ENCODE data around the gene DNAH14. TPM values are rescaled to one million over a fixed set of nuclear protein-coding genes. Genes with fewer than 3 reads are reported as not detected.
"Not testable (repeated sequence)": the region's sequence is repeated elsewhere in the genome, so short reads cannot be mapped to it uniquely, and the experiment has no call there.

The DNAH14 gene
- total RNA-seq, 2 experiments from 2014 or later: 0.27 to 0.34 TPM

DNA sequence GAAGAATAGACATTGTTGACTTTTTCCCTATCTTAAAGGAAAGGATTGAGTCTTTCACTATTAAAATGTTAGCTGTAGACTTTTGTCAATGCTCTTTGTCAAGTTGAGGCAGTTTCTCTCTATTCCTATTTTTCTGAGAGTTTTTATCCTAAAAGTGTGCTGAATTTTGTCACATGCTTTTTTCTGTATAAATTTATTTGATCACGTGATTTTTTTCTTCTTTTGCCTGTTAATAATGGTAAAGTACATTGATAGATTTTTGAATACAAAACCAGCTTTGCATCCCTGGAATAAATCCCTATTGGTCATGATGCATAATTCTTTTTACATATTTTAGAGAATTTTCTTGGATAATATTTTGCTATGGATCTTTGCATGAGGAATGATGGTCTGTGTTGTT lies 60.1 kb downstream of the DNAH14 start:
- no peaks in the 10 kb centered on the region for H3K9me3 Mint-ChIP-seq
- H3K4me3 Mint-ChIP-seq: no peak overlapping the region
- no peaks in the 10 kb centered on the region for H3K36me3 Mint-ChIP-seq (ENCODE audit: low read depth)
- ChIA-PET CTCF (no interaction called here), POLR2A (no interaction called here)
- ATAC-seq (ENCODE audit: poor library complexity): no peak
- H3K27me3 Mint-ChIP-seq: no peaks in the 10 kb centered on the region
- Histone ChIP-seq H3K4me3 (ENCODE audit: low read length) (no peak overlapping the region), H3K9me3 (ENCODE audit: control insufficient read depth in 1 of 2, insufficient read depth in 1 of 2, low read length in 2 of 2) (no peaks in the 10 kb centered on the region), H3K27me3 (ENCODE audit: control insufficient read depth in 1 of 2, insufficient read depth in 2 of 2, low read length in 2 of 2) (no peaks in the 10 kb centered on the region), H3K4me1 (ENCODE audit: insufficient read depth, low read length) (no peaks in the 10 kb centered on the region), H3K36me3 (ENCODE audit: insufficient read depth, low read length) (no peaks in the 10 kb centered on the region), H3K27ac (ENCODE audit: low read depth in 1 of 2, low read length in 2 of 2) (no peak overlapping the region)
- no peaks in the 10 kb centered on the region for H3K4me1 Mint-ChIP-seq (ENCODE audit: low read depth)
- H3K27ac Mint-ChIP-seq: no peak overlapping the region
- TF ChIP-seq, protein P1, sequence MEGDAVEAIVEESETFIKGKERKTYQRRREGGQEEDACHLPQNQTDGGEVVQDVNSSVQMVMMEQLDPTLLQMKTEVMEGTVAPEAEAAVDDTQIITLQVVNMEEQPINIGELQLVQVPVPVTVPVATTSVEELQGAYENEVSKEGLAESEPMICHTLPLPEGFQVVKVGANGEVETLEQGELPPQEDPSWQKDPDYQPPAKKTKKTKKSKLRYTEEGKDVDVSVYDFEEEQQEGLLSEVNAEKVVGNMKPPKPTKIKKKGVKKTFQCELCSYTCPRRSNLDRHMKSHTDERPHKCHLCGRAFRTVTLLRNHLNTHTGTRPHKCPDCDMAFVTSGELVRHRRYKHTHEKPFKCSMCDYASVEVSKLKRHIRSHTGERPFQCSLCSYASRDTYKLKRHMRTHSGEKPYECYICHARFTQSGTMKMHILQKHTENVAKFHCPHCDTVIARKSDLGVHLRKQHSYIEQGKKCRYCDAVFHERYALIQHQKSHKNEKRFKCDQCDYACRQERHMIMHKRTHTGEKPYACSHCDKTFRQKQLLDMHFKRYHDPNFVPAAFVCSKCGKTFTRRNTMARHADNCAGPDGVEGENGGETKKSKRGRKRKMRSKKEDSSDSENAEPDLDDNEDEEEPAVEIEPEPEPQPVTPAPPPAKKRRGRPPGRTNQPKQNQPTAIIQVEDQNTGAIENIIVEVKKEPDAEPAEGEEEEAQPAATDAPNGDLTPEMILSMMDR (IDR thresholded peaks at IDR 0.05): no peak
- DNase-seq: no peak
- intact Hi-C loops (cut with DNase I, micrococcal nuclease): no loop called here

DNA sequence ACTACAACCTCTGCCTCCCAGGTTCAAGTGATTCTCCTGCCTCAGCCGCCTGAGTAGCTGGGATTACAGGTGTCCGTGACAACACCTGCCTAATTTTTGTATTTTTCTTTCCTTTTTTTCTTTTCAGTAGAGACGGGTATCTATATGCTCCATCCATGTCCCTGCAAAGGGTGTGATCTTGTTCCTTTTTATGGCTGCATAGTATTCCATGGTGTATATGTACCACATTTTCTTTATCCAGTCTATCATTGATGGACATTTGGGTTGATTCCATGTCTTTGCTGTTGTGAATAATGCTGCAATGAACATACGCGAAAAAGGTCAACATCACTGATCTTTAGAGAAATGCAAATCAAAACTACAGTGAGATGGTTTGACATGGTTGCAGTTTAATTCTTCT lies 62.1 kb downstream of the DNAH14 start:
- H3K4me3 Mint-ChIP-seq; ATAC-seq (ENCODE audit: poor library complexity); POLR2A ChIA-PET; CTCF ChIA-PET; H3K9me3 Mint-ChIP-seq; H3K27ac Mint-ChIP-seq; H3K4me1 ChIP-seq (ENCODE audit: insufficient read depth, low read length); H3K9me3 ChIP-seq (ENCODE audit: control insufficient read depth in 1 of 2, insufficient read depth in 1 of 2, low read length in 2 of 2); H3K27me3 Mint-ChIP-seq; H3K27me3 ChIP-seq (ENCODE audit: control insufficient read depth in 1 of 2, insufficient read depth in 2 of 2, low read length in 2 of 2); DNase-seq; H3K4me3 ChIP-seq (ENCODE audit: low read length); H3K36me3 ChIP-seq (ENCODE audit: insufficient read depth, low read length); H3K36me3 Mint-ChIP-seq (ENCODE audit: low read depth); H3K27ac ChIP-seq (ENCODE audit: low read depth in 1 of 2, low read length in 2 of 2); intact Hi-C loops (cut with DNase I, micrococcal nuclease); H3K4me1 Mint-ChIP-seq (ENCODE audit: low read depth): not testable (repeated sequence)

DNA sequence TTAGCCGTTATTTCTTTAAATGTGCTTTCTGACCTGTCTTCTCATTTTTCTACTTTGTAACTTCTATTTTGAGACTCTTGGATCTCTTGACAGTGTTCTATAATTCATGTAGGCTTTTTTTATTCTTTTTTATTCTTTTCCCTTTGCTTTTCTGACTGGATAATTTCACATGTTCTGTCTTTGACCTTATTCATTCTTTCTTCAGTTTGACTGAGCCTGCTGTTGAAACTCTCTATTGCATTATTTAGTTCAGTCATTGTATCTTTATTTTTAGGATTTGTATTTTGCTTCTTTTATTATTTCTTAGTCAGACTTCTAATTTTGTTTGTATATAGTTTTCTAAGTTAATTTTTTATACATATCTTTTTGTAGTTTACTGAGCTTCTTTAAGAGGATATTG lies 66.1 kb downstream of the DNAH14 start:
- Mint-ChIP-seq H3K4me1 (ENCODE audit: low read depth) (no peaks in the 10 kb centered on the region), H3K36me3 (ENCODE audit: low read depth) (no peaks in the 10 kb centered on the region), H3K27me3 (no peaks in the 10 kb centered on the region), H3K9me3 (peaks cover 6% of the 10 kb centered on the region), H3K4me3 (no peak overlapping the region), H3K27ac (no peak overlapping the region)
- Histone ChIP-seq H3K9me3 (ENCODE audit: control insufficient read depth in 1 of 2, insufficient read depth in 1 of 2, low read length in 2 of 2) (peaks cover 5 to 11% of the 10 kb centered on the region in 2 experiments), H3K27me3 (ENCODE audit: control insufficient read depth in 1 of 2, insufficient read depth in 2 of 2, low read length in 2 of 2) (no peaks in the 10 kb centered on the region), H3K27ac (ENCODE audit: low read depth in 1 of 2, low read length in 2 of 2) (no peak overlapping the region), H3K4me1 (ENCODE audit: insufficient read depth, low read length) (no peaks in the 10 kb centered on the region), H3K36me3 (ENCODE audit: insufficient read depth, low read length) (no peaks in the 10 kb centered on the region), H3K4me3 (ENCODE audit: low read length) (no peak overlapping the region)
- CTCF ChIA-PET: no interaction called here
- ATAC-seq (ENCODE audit: poor library complexity) (no peak), DNase-seq (no peak)
- TF ChIP-seq, protein P1 (IDR thresholded peaks at IDR 0.05): no peak
- POLR2A ChIA-PET: no interaction called here
- intact Hi-C loops (cut with DNase I, micrococcal nuclease): no loop called here

DNA sequence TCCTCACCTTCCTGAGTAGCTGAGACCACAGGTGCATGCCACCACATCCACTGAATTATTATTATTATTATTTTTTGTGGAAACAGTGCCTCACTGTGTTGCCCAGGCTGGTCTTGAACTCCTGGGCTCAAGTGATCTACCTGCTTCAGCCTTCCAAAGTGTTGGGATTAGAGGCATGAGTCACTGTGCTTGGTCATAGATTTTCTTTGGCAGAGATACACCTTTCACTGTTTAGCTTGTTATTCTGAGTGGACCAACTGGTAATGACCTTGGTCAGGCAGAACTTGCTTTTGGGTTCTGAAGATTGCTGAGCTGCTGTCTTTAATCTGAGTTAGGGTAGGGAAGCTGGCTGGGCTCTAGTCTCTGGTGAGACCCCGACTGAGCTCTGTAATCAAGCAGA lies 66.8 kb downstream of the DNAH14 start:
- no peaks in the 10 kb centered on the region for H3K36me3 Mint-ChIP-seq (ENCODE audit: low read depth)
- DNase-seq: no peak
- H3K4me3 Mint-ChIP-seq: no peak overlapping the region
- TF ChIP-seq, protein P1 (IDR thresholded peaks at IDR 0.05): no peak
- no peaks in the 10 kb centered on the region for H3K4me1 ChIP-seq (ENCODE audit: insufficient read depth, low read length)
- H3K9me3 ChIP-seq (ENCODE audit: control insufficient read depth in 1 of 2, insufficient read depth in 1 of 2, low read length in 2 of 2): peaks cover 5 to 11% of the 10 kb centered on the region in 2 experiments
- H3K27me3 ChIP-seq (ENCODE audit: control insufficient read depth in 1 of 2, insufficient read depth in 2 of 2, low read length in 2 of 2): no peaks in the 10 kb centered on the region
- CTCF ChIA-PET: no interaction called here
- no peak overlapping the region for H3K27ac Mint-ChIP-seq
- H3K27me3 Mint-ChIP-seq: no peaks in the 10 kb centered on the region
- no peak overlapping the region for H3K27ac ChIP-seq (ENCODE audit: low read depth in 1 of 2, low read length in 2 of 2)
- H3K9me3 Mint-ChIP-seq: peaks cover 6% of the 10 kb centered on the region
- POLR2A ChIA-PET: no interaction called here
- no peak overlapping the region for H3K4me3 ChIP-seq (ENCODE audit: low read length)
- H3K4me1 Mint-ChIP-seq (ENCODE audit: low read depth): no peaks in the 10 kb centered on the region
- intact Hi-C loops (cut with DNase I, micrococcal nuclease): no loop called here
- ATAC-seq (ENCODE audit: poor library complexity): no peak
- H3K36me3 ChIP-seq (ENCODE audit: insufficient read depth, low read length): no peaks in the 10 kb centered on the region

All from CD4-positive, alpha-beta T cell (primary cell).